Dendritic cell treated with granulocyte-macrophage colony-stimulating factor and Interleukin-4, amounts not matched to agents 40 ng/mL and 50 ng/mL, for 4 days (primary cell): ENCODE measurements around the gene NCKAP5L.
A peak's percentile ranks its signal among the peaks of the same experiment; 100 is the strongest.
"Not testable (repeated sequence)": the region's sequence is repeated elsewhere in the genome, so short reads cannot be mapped to it uniquely, and the experiment has no call there.

Experiments used
- H3K27ac Mint-ChIP-seq: one replicate; pipeline ENCODE4 v1.8.0; 2022; ENCODE audit warnings: mild to moderate bottlenecking, mixed read lengths
- H3K27me3 Mint-ChIP-seq: one replicate; pipeline ENCODE4 v1.8.0; 2022; ENCODE audit warnings: mild to moderate bottlenecking, mixed read lengths
- H3K36me3 Mint-ChIP-seq: one replicate; pipeline ENCODE4 v1.8.0; 2022; ENCODE audit warnings: low read depth, mixed read lengths
- H3K4me1 Mint-ChIP-seq: one replicate; pipeline ENCODE4 v1.8.0; 2022; ENCODE audit warnings: low read depth, mixed read lengths
- H3K4me3 Mint-ChIP-seq: one replicate; pipeline ENCODE4 v1.8.0; 2022; ENCODE audit warnings: mild to moderate bottlenecking, moderate library complexity, mixed read lengths
- H3K9me3 Mint-ChIP-seq: one replicate; pipeline ENCODE4 v1.8.0; 2022; ENCODE audit warnings: mixed read lengths
- intact Hi-C: fragments of 100-400 bp; cut with micrococcal nuclease; formaldehyde crosslinking; loops from one replicate; pipeline ENCODE4 v1.15.0; 2022

NCKAP5L gene, protein sequence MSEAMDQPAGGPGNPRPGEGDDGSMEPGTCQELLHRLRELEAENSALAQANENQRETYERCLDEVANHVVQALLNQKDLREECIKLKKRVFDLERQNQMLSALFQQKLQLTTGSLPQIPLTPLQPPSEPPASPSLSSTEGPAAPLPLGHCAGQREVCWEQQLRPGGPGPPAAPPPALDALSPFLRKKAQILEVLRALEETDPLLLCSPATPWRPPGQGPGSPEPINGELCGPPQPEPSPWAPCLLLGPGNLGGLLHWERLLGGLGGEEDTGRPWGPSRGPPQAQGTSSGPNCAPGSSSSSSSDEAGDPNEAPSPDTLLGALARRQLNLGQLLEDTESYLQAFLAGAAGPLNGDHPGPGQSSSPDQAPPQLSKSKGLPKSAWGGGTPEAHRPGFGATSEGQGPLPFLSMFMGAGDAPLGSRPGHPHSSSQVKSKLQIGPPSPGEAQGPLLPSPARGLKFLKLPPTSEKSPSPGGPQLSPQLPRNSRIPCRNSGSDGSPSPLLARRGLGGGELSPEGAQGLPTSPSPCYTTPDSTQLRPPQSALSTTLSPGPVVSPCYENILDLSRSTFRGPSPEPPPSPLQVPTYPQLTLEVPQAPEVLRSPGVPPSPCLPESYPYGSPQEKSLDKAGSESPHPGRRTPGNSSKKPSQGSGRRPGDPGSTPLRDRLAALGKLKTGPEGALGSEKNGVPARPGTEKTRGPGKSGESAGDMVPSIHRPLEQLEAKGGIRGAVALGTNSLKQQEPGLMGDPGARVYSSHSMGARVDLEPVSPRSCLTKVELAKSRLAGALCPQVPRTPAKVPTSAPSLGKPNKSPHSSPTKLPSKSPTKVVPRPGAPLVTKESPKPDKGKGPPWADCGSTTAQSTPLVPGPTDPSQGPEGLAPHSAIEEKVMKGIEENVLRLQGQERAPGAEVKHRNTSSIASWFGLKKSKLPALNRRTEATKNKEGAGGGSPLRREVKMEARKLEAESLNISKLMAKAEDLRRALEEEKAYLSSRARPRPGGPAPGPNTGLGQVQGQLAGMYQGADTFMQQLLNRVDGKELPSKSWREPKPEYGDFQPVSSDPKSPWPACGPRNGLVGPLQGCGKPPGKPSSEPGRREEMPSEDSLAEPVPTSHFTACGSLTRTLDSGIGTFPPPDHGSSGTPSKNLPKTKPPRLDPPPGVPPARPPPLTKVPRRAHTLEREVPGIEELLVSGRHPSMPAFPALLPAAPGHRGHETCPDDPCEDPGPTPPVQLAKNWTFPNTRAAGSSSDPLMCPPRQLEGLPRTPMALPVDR (N-terminal part only)

DNA sequence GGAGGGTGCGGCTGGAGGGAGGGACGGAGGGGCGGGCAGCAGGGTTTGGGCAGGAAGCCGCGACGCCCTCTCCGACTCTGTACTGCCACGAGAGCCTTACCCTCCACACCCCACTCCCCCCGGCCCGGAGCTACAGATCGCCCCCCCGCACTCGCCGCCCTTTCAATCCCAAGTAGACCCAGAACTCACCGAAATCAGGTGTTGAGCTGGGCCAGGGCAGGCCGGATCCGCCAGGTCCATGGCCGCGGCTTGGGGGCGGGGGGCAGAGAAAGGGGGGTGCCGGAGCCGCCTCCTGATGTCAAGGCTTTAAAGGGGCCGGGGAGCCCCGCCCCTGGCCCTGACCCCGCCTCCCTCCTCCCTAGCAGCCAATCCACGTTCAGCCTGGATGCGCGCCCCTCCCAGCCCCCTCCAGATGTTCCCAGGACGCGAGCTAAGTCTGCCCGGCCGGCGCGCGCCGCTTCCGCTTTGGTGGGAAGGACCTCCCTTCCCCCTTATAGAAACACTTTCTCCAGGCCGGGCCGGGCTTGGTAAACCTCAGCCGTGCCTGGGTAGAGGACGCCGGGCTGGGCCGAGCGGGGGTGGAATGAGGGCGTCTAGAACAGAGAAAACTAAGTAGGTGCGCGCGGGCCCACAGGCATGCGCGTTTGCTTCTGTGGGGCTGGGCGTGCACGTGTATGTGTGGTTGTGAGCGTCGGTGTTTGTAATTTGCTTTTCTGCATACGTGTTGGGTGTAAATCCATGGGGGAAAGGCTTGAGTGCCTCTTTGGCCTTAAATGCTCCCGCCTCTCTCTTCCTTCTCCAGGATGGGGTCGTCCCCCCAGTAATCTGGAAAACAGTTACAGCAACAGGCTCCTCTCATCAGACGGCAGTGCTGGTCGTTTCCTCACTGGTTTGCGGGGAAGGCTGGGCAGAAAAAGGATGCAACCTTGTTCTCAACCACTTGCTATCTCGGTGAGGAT lies at the start of gene NCKAP5L:
Gene NCKAP5L (minus strand): TSS at position 281 of the 959 bp plus-strand sequence. CDS start 24,369 bp downstream, outside the sequence.
- Mint-ChIP-seq H3K4me1 (peaks cover 54% of the 10 kb centered on the region), H3K27ac (peak within 1 kb of the TSS; percentile 100), H3K9me3 (no peaks in the 10 kb centered on the region), H3K4me3 (peak within 1 kb of the TSS; percentile 99), H3K27me3 (no peaks in the 10 kb centered on the region), H3K36me3 (peaks cover 19% of the 10 kb centered on the region)
- intact Hi-C loops, result loop anchor here (1.0 to 5.0 kb wide), 2 partner anchors 15 to 46 kb away; partner anchors contain the start of gene BCDIN3D

DNA sequence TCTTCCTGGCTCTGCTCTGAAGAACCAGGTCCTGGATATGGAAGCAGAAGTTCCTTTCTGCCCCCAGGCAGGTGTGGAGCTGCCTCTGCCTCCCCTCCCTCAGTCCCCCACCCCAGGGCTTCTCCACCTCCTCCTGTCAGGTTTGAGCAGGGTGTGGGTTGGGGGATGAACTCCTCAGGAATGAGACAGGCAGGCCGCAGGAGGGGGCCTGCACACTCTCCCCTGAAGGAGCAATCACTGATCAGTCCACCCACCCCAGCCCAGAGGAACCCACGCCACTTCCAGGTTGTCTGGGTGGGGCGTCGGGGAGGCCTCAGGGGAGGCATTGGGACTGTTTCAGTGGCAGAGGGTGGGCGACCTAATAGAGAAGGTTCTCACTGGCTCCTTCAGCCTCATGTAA lies 48.9 kb upstream of the NCKAP5L start:
- Mint-ChIP-seq H3K9me3 (peaks cover 25% of the 10 kb centered on the region), H3K27ac (no peak overlapping the region), H3K4me3 (no peak overlapping the region), H3K4me1 (no peaks in the 10 kb centered on the region), H3K27me3 (peaks cover 6% of the 10 kb centered on the region), H3K36me3 (no peaks in the 10 kb centered on the region)
- intact Hi-C loops, result no loop called here

DNA sequence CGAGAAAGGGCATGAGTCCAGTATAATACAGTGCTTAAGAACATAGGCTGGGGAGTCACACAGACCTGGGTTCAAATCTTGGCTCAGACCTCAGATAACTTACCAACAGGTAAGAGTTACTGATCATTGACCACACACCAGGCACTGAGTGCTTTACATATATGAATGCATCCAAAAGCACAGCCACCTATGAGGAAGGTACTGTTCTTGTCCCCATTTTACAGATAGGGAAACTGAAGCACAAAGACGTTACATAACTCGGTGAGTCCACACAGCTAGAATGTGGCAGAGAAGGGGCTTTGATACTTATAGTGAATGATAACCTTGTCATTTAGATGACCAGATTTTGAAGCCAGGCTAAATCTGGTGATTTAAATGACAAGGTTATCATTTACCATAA lies 47.9 kb upstream of the NCKAP5L start:
- H3K4me3 Mint-ChIP-seq, result no peak overlapping the region
- no peak overlapping the region for H3K27ac Mint-ChIP-seq
- H3K4me1 Mint-ChIP-seq, result no peaks in the 10 kb centered on the region
- intact Hi-C loops, result no loop called here
- H3K9me3 Mint-ChIP-seq, result peaks cover 25% of the 10 kb centered on the region
- H3K27me3 Mint-ChIP-seq, result peaks cover 6% of the 10 kb centered on the region
- H3K36me3 Mint-ChIP-seq, result no peaks in the 10 kb centered on the region

DNA sequence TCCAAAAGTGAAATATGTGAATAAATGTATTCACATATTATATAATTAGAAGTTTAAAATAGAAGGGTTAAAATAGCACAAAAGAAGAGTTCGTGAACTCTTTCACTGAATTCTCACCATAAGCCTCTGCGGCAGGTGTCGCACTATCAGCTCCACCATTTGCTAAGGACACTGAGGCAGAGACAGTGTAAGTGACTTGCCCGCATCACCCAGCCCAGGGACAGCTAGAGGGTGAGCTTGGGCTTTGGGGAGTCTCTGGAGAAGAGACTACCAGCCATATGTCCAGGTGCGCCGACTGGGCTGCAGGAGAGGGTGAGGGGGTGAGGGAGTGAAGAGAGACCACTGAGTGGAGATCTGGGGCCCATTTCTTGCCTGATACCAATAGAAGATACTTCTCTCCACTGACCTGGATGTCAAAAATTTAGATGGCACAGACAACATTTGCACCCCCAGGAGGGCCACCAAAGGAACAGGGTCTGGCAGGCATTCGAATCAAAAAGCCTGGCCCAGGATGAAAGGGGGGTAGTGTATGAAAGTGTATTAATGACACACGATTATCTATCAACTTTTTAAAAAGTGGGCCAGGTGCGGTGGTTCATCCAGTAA lies 47.0 kb upstream of the NCKAP5L start:
- peaks cover 9% of the 10 kb centered on the region for H3K27me3 Mint-ChIP-seq
- no peak overlapping the region for H3K4me3 Mint-ChIP-seq
- no peaks in the 10 kb centered on the region for H3K4me1 Mint-ChIP-seq
- intact Hi-C loops, result no loop called here
- no peaks in the 10 kb centered on the region for H3K36me3 Mint-ChIP-seq
- H3K9me3 Mint-ChIP-seq, result peaks cover 25% of the 10 kb centered on the region
- no peak overlapping the region for H3K27ac Mint-ChIP-seq

DNA sequence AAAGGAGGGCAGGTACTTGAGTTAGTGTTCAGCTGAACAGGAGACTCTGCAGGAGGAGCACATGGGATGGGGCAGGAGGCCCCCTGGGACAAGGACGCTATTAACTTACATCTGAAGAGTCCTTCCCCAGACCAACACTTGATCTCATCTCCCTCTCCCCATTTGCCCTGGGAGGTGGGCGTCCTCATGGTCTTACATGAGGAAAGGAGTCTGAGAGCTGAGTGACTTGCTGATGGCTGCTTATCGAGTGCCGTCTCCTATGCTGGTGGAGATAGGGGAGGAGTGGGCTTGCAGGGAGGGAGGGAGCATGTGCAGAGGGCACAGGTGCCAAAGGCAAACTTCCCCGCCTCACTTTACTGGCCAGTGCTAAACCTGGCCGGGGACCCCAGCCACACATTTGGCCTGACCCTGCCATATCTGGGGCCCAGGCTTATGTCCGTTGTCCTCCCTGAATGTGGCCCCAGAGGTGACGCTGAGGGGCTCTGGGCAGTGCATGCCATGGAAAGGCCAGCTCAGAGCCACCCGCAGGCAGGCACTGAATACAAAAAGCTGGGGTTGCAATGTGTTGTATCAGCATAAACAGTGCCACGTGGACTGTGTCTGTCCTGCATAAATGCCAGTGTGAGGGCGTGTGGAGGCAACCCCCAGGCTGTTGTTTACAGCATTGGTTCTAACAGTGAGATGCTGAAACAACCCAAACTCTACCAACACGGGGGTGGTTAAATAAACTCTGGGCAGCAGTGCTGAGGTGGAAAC lies 46.1 kb upstream of the NCKAP5L start:
- Mint-ChIP-seq H3K4me1 (no peaks in the 10 kb centered on the region), H3K27ac (no peak overlapping the region), H3K4me3 (no peak overlapping the region), H3K27me3 (peaks cover 18% of the 10 kb centered on the region), H3K36me3 (no peaks in the 10 kb centered on the region), H3K9me3 (peaks cover 19% of the 10 kb centered on the region)
- intact Hi-C loops, result no loop called here

DNA sequence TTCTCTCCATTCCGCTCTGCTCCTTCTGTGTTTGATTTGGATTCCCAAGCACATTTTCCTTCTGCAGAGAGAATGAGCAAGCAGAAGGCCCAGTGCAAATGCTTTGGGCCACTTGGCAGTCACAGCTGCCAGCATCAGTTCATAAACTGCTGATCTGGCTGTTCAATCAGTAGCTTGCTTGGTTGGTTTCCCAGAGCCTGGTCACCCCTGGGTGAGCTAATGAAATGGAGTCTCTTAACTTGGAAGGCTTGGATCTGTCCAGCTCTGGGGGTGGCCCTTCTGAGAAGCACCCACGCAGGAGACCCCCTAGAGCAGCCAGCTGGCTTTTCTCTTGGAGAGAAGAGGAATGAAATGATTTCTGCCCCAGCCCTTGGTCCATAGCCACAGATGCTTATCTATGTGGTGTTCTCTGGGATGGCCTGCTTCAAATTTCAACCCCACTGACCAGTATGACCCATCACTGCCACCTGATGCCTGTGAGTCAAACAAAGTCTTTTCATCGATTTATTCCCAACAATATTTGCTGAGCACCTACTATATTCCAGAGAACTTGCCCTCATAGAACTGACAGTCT lies 45.2 kb upstream of the NCKAP5L start:
- no peaks in the 10 kb centered on the region for H3K4me1 Mint-ChIP-seq
- no peaks in the 10 kb centered on the region for H3K36me3 Mint-ChIP-seq
- H3K27me3 Mint-ChIP-seq, result peaks cover 25% of the 10 kb centered on the region
- peaks cover 10% of the 10 kb centered on the region for H3K9me3 Mint-ChIP-seq
- no peak overlapping the region for H3K4me3 Mint-ChIP-seq
- H3K27ac Mint-ChIP-seq, result no peak overlapping the region
- intact Hi-C loops, result no loop called here

DNA sequence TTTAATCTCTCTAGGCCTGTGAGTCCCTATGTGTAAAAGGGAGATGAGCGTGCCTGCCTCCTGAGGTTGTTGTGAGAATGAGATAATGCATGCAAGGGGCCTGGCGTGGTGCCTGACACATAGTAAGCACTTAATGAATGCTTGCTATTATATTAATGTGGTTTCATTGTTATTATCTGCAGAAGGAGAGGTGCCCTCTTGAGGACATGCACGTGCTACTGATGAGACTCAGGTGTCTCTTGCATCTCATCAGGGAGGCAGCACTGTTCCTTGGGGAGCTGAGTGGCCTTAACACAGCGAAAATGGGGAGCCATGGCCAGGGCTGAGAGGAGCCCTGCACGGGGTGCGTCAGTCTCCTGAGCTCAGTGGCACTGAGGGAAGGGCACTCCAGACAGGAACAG lies 44.6 kb upstream of the NCKAP5L start:
- intact Hi-C loops, result no loop called here
- H3K27ac Mint-ChIP-seq, result no peak overlapping the region
- H3K36me3 Mint-ChIP-seq, result no peaks in the 10 kb centered on the region
- peaks cover 3% of the 10 kb centered on the region for H3K9me3 Mint-ChIP-seq
- peaks cover 30% of the 10 kb centered on the region for H3K27me3 Mint-ChIP-seq
- no peaks in the 10 kb centered on the region for H3K4me1 Mint-ChIP-seq
- no peak overlapping the region for H3K4me3 Mint-ChIP-seq

DNA sequence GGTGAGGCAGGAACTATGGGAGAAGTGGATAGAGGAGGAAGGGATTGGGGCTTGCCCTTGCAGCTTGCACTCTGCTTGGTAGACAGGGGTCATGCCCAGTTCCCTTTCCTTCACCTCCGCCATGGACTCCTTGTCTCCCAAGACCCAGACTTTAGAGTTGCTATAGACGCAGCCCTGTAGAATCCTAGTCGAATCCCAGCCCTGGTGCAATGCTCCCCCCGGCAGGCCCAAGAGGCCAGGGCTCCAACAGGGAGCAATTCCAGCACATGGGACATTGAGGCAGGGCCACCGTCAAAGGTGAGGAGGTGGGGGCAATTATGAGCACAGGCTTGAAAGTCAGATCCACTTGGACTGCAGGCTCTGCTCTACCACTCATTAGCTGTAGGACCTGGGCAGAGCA lies 44.2 kb upstream of the NCKAP5L start:
- Mint-ChIP-seq H3K27ac (no peak overlapping the region), H3K27me3 (peaks cover 32% of the 10 kb centered on the region), H3K4me1 (no peaks in the 10 kb centered on the region), H3K9me3 (no peaks in the 10 kb centered on the region), H3K36me3 (no peaks in the 10 kb centered on the region), H3K4me3 (no peak overlapping the region)
- intact Hi-C loops, result no loop called here

DNA sequence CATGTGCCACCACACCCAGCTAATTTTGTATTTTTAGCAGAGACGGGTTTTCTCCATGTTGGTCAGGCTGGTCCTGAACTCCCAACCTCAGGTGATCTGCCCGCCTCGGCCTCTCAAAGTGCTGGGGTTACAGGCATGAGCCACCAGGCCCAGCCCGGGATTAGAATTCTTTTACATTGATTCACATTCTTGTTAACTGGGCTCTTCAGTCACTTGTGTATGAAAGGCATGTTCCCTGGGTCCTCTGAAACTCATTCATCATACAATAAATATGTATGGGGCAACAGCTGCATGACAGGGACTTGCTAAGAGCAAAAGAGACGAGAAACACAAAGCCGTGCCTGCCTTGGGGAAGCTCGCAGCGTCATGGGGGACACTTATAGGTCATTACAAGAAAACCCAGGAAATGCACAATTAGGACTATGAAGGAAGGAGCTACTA lies 43.6 kb upstream of the NCKAP5L start:
- H3K9me3 Mint-ChIP-seq, H3K36me3 Mint-ChIP-seq, H3K27ac Mint-ChIP-seq, H3K4me1 Mint-ChIP-seq, H3K4me3 Mint-ChIP-seq, intact Hi-C loops: not testable (repeated sequence)
- H3K27me3 Mint-ChIP-seq, result peaks cover 32% of the 10 kb centered on the region

DNA sequence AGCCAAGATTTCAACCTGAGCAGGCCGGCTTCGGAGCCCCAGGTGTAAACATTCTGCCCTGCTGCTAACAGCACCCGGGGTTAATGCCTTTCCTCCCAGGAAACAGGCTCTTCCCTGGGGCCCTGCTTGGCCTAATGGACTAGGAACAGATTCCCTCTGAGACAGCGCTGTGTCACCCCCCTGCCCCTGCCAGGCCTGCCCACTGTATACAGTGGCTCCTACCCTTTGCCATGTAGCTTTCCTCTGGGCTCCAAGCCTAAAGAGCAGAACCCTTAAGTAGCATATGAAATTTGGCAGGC lies 43.0 kb upstream of the NCKAP5L start:
- H3K9me3 Mint-ChIP-seq, result no peaks in the 10 kb centered on the region

DNA sequence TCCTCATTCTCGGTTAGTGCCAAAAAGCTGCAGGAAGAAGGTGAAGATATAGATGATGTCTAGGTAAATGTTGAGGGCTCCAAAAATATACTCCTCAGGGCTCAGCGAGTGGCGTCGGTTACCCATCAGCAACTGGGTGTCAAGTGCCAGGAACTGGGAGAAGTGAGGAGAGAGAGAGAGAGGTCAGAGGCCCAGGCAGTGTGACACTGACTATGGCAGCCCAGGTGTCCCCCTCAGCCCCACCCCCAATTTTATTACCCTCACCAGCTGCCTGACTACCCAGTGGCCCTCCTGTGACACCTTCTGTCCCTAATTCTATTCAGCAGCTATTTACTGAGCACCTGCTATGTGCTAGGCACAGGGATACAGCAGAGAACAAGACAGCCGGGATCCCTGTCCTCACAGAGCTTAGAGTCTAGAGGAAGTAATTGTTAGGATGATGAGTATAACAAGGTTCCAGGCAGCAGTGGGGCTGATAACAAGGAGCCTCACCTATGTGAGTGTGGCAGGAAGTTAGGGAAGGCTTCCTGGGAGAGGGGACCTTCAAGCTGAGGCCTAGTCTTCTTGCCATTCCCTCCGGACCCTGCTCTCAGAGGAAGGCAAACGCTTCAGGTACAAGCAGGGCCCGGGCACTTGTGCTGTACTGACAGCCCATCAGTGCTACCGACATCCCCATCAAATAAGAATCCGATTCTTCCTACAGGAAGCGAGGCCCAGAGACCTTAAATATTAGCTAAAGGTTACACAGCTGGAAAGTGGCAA lies 42.5 kb upstream of the NCKAP5L start:
- no peak overlapping the region for H3K4me3 Mint-ChIP-seq
- H3K9me3 Mint-ChIP-seq, result no peaks in the 10 kb centered on the region
- H3K27ac Mint-ChIP-seq, result no peak overlapping the region
- no peaks in the 10 kb centered on the region for H3K36me3 Mint-ChIP-seq
- peaks cover 34% of the 10 kb centered on the region for H3K27me3 Mint-ChIP-seq
- intact Hi-C loops, result no loop called here
- H3K4me1 Mint-ChIP-seq, result no peaks in the 10 kb centered on the region

More for the DNA sequence above, 43.0 kb upstream of the NCKAP5L start:
- H3K4me1 Mint-ChIP-seq, result no peaks in the 10 kb centered on the region
- H3K27ac Mint-ChIP-seq, result no peak overlapping the region
- intact Hi-C loops, result no loop called here
- no peaks in the 10 kb centered on the region for H3K36me3 Mint-ChIP-seq
- peaks cover 31% of the 10 kb centered on the region for H3K27me3 Mint-ChIP-seq
- H3K4me3 Mint-ChIP-seq, result no peak overlapping the region
